ENCODE results near the gene RUSC1. TPM values are rescaled to one million over a fixed set of nuclear protein-coding genes. Genes with fewer than 3 reads are reported as not detected.

RUSC1 gene
- total RNA-seq, 1 donor from 2014 or later, result 27.6 TPM

DNA sequence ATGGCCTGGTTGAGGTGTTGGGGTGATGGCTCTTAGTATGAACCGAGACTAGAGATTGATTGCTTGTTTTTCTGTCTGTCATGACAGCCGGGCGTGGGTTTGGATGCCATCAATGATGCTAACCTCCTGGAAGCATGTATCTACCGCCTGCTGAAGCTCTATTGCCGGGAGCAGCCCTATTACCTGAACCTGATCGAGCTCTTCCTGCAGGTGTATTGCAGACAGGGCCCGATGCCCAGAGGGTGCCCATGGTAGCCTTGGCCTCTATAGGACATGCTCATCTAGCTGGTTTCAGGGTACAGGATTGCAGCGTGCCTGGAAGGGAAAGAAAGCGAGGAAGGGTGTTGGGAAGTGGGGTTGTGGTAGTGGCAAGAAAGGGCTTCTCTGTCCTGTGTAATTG lies 2.6 kb upstream of the RUSC1 start:
- no peak for TF ChIP-seq CTCF (IDR thresholded peaks at IDR 0.05)
- H3K4me1 ChIP-seq, result peaks cover 31% of the 10 kb centered on the region
- no peak overlapping the region for H3K4me3 ChIP-seq
- H3K27ac ChIP-seq, result no peak overlapping the region
- DNase-seq (no peak), ATAC-seq (no peak)
- no peaks in the 10 kb centered on the region for H3K9me3 ChIP-seq
- H3K27me3 ChIP-seq (ENCODE audit: low read depth), result no peaks in the 10 kb centered on the region
- peaks cover 70% of the 10 kb centered on the region for H3K36me3 ChIP-seq
- intact Hi-C loops (cut with DNase I), result no loop called here

- no peak overlapping the region for H3K27ac ChIP-seq
- H3K4me1 ChIP-seq, result peaks cover 31% of the 10 kb centered on the region
Measured at GRCh38 chr1:155319536-155319935, 1.2 kb upstream of the RUSC1 start.

GRCh38 chr1:155320252-155320651 lies 442 bp upstream of the RUSC1 start:
- peaks cover 48% of the 10 kb centered on the region for H3K36me3 ChIP-seq
- peak overlapping the region; percentile 95 for H3K4me3 ChIP-seq
- H3K4me1 ChIP-seq, result peaks cover 33% of the 10 kb centered on the region
- DNase-seq (no peak), ATAC-seq (no peak)
- no peaks in the 10 kb centered on the region for H3K9me3 ChIP-seq
- intact Hi-C loops (cut with DNase I), result no loop called here
- no peak for TF ChIP-seq CTCF (IDR thresholded peaks at IDR 0.05)
- peak overlapping the region; percentile 44 for H3K27ac ChIP-seq
- no peaks in the 10 kb centered on the region for H3K27me3 ChIP-seq (ENCODE audit: low read depth)

More at GRCh38 chr1:155319536-155319935, 1.2 kb upstream of the RUSC1 start:
- DNase-seq, result no peak
- ATAC-seq, result no peak
- TF ChIP-seq CTCF (IDR thresholded peaks at IDR 0.05), result no peak
- intact Hi-C loops (cut with DNase I), result no loop called here
- Histone ChIP-seq H3K9me3 (no peaks in the 10 kb centered on the region), H3K27me3 (ENCODE audit: low read depth) (no peaks in the 10 kb centered on the region), H3K4me3 (no peak overlapping the region), H3K36me3 (peaks cover 55% of the 10 kb centered on the region)

DNA sequence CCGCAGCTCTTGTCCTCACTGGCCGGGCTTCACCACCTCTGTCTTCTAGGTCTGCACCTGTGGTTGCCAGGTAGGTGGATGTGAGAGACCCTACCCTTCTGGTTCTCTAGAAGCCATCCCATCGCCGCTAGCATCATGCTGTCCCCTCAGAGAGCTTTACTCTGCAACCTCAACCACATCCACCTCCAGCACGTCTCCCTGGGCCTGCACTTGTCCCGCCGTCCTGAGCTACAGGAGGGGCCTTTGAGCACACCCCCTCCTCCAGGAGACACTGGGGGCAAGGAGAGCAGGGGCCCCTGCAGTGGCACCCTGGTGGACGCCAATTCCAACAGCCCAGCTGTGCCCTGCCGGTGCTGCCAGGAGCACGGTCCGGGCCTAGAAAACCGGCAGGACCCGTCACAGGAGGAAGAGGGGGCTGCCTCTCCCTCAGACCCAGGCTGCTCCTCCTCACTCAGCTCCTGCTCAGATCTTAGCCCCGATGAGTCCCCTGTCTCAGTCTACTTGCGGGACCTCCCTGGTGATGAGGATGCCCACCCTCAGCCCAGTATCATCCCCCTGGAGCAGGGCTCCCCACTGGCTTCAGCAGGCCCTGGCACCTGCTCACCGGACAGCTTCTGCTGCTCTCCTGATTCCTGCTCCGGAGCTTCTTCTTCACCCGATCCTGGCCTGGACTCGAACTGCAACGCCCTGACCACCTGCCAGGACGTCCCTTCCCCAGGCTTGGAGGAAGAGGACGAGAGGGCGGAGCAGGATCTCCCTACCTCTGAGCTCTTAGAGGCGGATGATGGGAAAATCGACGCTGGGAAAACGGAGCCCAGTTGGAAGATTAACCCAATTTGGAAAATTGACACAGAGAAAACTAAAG lies 1.2 kb downstream of the RUSC1 start:
- Histone ChIP-seq H3K9me3 (no peaks in the 10 kb centered on the region), H3K4me1 (peaks cover 38% of the 10 kb centered on the region), H3K4me3 (peak overlapping the region; percentile 95), H3K27ac (peak overlapping the region; percentile 94), H3K36me3 (peaks cover 45% of the 10 kb centered on the region), H3K27me3 (ENCODE audit: low read depth) (no peaks in the 10 kb centered on the region)
- no peak for ATAC-seq
- intact Hi-C loops (cut with DNase I), result no loop called here
- no peak for DNase-seq
- no peak for TF ChIP-seq CTCF (IDR thresholded peaks at IDR 0.05)

- peaks cover 45% of the 10 kb centered on the region for H3K36me3 ChIP-seq
- H3K27me3 ChIP-seq (ENCODE audit: low read depth), result no peaks in the 10 kb centered on the region
- TF ChIP-seq CTCF (IDR thresholded peaks at IDR 0.05), result no peak
- ATAC-seq, result no peak
- no peaks in the 10 kb centered on the region for H3K9me3 ChIP-seq
- H3K4me3 ChIP-seq, result peak overlapping the region; percentile 95
- peaks cover 38% of the 10 kb centered on the region for H3K4me1 ChIP-seq
- H3K27ac ChIP-seq, result peak overlapping the region; percentile 94
- peak; percentile 53 for DNase-seq
- intact Hi-C loops (cut with DNase I), result no loop called here
Measured at GRCh38 chr1:155322571-155322952, 1.9 kb downstream of the RUSC1 start.

Data from lower lobe of right lung (tissue), 2 donors.